Measurements from ENCODE around the gene CDK5R2.

GRCh38 chr2:218992196-218992595, 32.7 kb downstream of the CDK5R2 start:
- TF ChIP-seq SUZ12 (IDR thresholded peaks at IDR 0.05; ENCODE audit: extremely low read depth, insufficient read depth, insufficient read length) (no peak), YY1 (IDR thresholded peaks at IDR 0.05; ENCODE audit: insufficient read depth, insufficient read length) (no peak), ZNF274 (IDR thresholded peaks at IDR 0.05; ENCODE audit: low read depth, low read length) (no peak)
